Karpas-422 (cell line): ENCODE data around the gene AKNA. TPM values are rescaled to one million over a fixed set of nuclear protein-coding genes. Genes with fewer than 3 reads are reported as not detected.

Source experiments
- DNase-seq: peaks from one replicate; pipeline ENCODE4 v3.0.0-alpha.2; 2015
- H2AFZ ChIP-seq: fragments of 200-600 bp; sonication (generic); 2 replicates; pipeline ENCODE4 v1.6.1; 2014; ENCODE audit warnings: antibody characterized with exemption, low read length, mixed read lengths
- H3K27ac ChIP-seq: fragments of 200-600 bp; sonication (generic); 2 replicates; pipeline ENCODE4 v1.5.1; 2014; ENCODE audit warnings: mild to moderate bottlenecking, low read length, moderate library complexity
- H3K27me3 ChIP-seq: fragments of 200-600 bp; sonication (generic); 2 replicates; pipeline ENCODE4 v1.6.1; 2014; ENCODE audit warnings: low read length, mixed read lengths
- H3K36me3 ChIP-seq: fragments of 200-600 bp; sonication (generic); 2 replicates; pipeline ENCODE4 v1.6.1; 2014; ENCODE audit warnings: low read length, mixed read lengths; ENCODE audit not compliant: insufficient read depth
- H3K4me1 ChIP-seq: fragments of 200-600 bp; sonication (generic); 2 replicates; pipeline ENCODE4 v1.6.1; 2014; ENCODE audit warnings: mild to moderate bottlenecking, low read length, mixed read lengths
- H3K4me2 ChIP-seq: fragments of 200-600 bp; sonication (generic); 2 replicates; pipeline ENCODE4 v1.6.1; 2014; ENCODE audit warnings: low read length, low read depth, mild to moderate bottlenecking; ENCODE audit not compliant: poor library complexity, severe bottlenecking
- H3K4me3 ChIP-seq: fragments of 200-600 bp; sonication (generic); 2 replicates; pipeline ENCODE4 v1.5.1; 2014; ENCODE audit warnings: mild to moderate bottlenecking, antibody characterized with exemption, low read length, mixed read lengths
- H3K79me2 ChIP-seq: fragments of 200-600 bp; sonication (generic); 2 replicates; pipeline ENCODE4 v1.6.1; 2014; ENCODE audit warnings: mild to moderate bottlenecking, low read length, mixed read lengths
- H3K9ac ChIP-seq: fragments of 200-600 bp; sonication (generic); 2 replicates; pipeline ENCODE4 v1.6.0; 2014; ENCODE audit warnings: low read length
- H3K9me2 ChIP-seq: fragments of 200-600 bp; sonication (generic), shearing (Covaris generic); replicated peaks from 2 replicates; pipeline ENCODE4 v1.6.0; 2014; ENCODE audit warnings: mild to moderate bottlenecking, low read length, moderate library complexity; ENCODE audit not compliant: insufficient read depth
- H3K9me3 ChIP-seq: fragments of 300-700, 200-600 bp; sonication (generic); 2 replicates; pipeline ENCODE4 v1.6.1; 2014; ENCODE audit warnings: low read length, mixed read lengths
- H4K20me1 ChIP-seq: fragments of 200-600 bp; sonication (generic); 2 replicates; pipeline ENCODE4 v1.6.1; 2014; ENCODE audit warnings: mild to moderate bottlenecking, antibody characterized with exemption, low read length, low read depth; ENCODE audit not compliant: insufficient read depth
- total RNA-seq: library from RNA; depleted of rRNA; stranded (reverse); fragments of >200 nt; shearing (Covaris generic); gene quantifications from 2 replicates; pipeline ENCODE4 v1.2.3, GENCODE V29; 2014; ENCODE audit warnings: low replicate concordance

Gene AKNA
- total RNA-seq, 1 experiment from 2014 or later = 77.9 TPM

DNA sequence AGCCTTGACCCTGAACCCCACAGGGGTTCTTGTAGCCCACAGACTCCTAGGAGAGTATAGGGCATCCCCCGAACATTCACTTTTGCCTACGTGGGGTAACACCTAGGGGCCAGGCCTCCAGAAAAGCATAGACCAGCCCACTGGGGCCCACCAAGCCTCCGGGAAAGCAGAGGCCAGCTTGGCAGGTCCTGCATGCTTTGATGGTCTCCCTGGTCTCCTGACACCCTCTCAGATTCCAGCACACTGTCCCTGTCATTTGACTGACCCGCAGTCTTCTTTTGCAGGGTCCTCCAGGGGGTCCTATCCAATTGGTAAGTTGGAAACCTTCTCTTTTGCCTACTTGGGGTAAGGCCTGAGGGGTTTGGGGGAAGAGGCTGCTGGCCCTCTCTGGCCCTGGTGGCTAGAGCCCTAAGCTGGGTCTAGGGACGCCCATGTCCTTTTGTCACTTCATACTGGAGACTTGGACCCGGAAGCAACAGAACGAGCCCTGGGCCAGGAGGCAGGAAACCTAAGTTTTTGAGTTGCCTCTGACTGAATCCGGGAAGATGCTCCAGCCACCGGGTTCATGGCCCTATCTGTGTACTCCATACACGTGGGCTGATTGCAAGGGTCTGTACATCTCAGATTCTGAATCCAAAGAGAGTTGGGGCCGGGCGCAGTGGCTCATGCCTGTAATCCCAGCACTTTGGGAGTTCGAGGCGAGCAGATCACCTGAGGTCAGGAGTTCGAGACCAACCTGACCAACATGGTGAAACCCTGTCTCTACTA, 85.8 kb downstream of the AKNA start:
- Histone ChIP-seq H3K36me3 (no peaks in the 10 kb centered on the region), H4K20me1 (no peaks in the 10 kb centered on the region), H3K4me3 (no peak overlapping the region), H2AFZ (no peak overlapping the region), H3K27ac (no peak overlapping the region), H3K79me2 (no peaks in the 10 kb centered on the region), H3K9me2 (no peaks in the 10 kb centered on the region), H3K4me1 (no peaks in the 10 kb centered on the region), H3K9me3 (no peaks in the 10 kb centered on the region), H3K4me2 (no peak overlapping the region), H3K9ac (no peak overlapping the region), H3K27me3 (no peaks in the 10 kb centered on the region)
- no peak for DNase-seq

DNA sequence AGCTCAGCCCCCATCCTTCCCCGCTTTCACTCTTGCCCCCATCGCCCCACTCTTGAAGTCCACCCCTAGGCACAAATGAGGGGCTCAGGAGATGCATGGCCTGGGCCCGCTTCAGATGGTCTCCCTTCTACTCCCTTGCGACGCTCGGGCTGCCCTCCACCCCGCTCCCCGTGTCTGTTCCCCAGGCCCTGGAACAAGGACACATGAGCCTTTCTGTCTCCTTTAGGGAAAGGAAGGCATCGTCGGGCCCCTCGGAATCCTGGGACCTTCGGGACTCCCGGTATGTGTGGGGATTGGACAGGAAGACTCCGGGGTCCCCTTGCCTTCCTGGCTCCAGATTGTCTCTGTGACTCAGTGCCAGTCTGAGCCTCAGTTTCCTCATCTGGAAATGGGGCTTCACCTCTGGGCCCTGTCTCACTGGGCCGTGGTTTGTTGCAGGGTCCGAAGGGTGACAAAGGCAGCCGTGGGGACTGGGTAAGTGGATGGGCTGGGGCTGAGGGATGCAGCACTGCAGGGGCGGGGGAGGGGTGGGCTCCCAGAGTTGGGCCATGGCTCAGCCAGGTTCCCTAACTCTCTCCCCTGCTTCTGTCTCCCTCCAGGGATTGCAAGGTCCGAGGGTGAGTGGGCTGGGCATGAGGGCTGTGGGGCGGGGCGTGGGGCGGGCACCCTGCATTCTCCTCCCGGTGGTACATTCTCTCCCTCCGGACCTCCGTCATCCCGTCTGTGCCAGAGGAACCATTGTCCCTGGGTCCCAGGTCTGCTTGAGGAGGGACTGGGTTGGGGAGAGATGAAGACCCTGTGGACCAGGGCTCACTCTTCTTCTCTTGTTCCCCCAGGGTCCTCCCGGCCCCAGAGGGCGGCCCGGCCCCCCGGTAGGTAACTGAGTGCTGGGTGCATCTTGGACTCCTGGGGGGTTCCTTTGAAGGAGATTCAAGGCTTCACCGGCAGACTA, 86.7 kb downstream of the AKNA start:
- no peak overlapping the region for H3K4me3 ChIP-seq
- no peaks in the 10 kb centered on the region for H3K4me1 ChIP-seq
- H3K79me2 ChIP-seq = no peaks in the 10 kb centered on the region
- no peak overlapping the region for H2AFZ ChIP-seq
- H3K9me3 ChIP-seq = peaks cover 4% of the 10 kb centered on the region; the same call in 1 of the 2 replicates
- H3K9ac ChIP-seq = no peak overlapping the region
- H3K27ac ChIP-seq = no peak overlapping the region
- no peaks in the 10 kb centered on the region for H4K20me1 ChIP-seq
- no peaks in the 10 kb centered on the region for H3K36me3 ChIP-seq
- no peaks in the 10 kb centered on the region for H3K9me2 ChIP-seq
- no peak overlapping the region for H3K4me2 ChIP-seq
- no peaks in the 10 kb centered on the region for H3K27me3 ChIP-seq
- DNase-seq = no peak

- H3K27me3 ChIP-seq = no peaks in the 10 kb centered on the region
- no peak overlapping the region for H2AFZ ChIP-seq
- no peak for DNase-seq
- H3K9ac ChIP-seq = no peak overlapping the region
- peaks cover 4% of the 10 kb centered on the region; the same call in 1 of the 2 replicates for H3K9me3 ChIP-seq
- no peaks in the 10 kb centered on the region for H3K9me2 ChIP-seq
- H3K27ac ChIP-seq = no peak overlapping the region
- H3K4me3 ChIP-seq = no peak overlapping the region
- H3K4me2 ChIP-seq = no peak overlapping the region
- H3K4me1 ChIP-seq = no peaks in the 10 kb centered on the region
- H3K36me3 ChIP-seq = no peaks in the 10 kb centered on the region
- no peaks in the 10 kb centered on the region for H4K20me1 ChIP-seq
- no peaks in the 10 kb centered on the region for H3K79me2 ChIP-seq
Measured at GRCh38 chr9:114300153-114300845, 87.5 kb downstream of the AKNA start.

GRCh38 chr9:114299286-114300152, 88.3 kb downstream of the AKNA start:
- Histone ChIP-seq H3K4me2 (no peak overlapping the region), H3K9me3 (peaks cover 11% of the 10 kb centered on the region; the same call in 1 of the 2 replicates), H3K79me2 (no peaks in the 10 kb centered on the region), H3K27me3 (no peaks in the 10 kb centered on the region), H3K36me3 (no peaks in the 10 kb centered on the region), H3K4me1 (no peaks in the 10 kb centered on the region), H3K9me2 (no peaks in the 10 kb centered on the region), H3K4me3 (no peak overlapping the region), H3K9ac (no peak overlapping the region), H3K27ac (no peak overlapping the region), H4K20me1 (no peaks in the 10 kb centered on the region), H2AFZ (no peak overlapping the region)
- DNase-seq = no peak

GRCh38 chr9:114296338-114296737, 91.4 kb downstream of the AKNA start:
- no peak overlapping the region for H3K9ac ChIP-seq
- H3K36me3 ChIP-seq = no peaks in the 10 kb centered on the region
- H3K27me3 ChIP-seq = no peaks in the 10 kb centered on the region
- no peaks in the 10 kb centered on the region for H4K20me1 ChIP-seq
- no peak overlapping the region for H3K4me3 ChIP-seq
- no peak overlapping the region for H3K4me2 ChIP-seq
- no peaks in the 10 kb centered on the region for H3K9me2 ChIP-seq
- peaks cover 12% of the 10 kb centered on the region; the same call in 1 of the 2 replicates for H3K9me3 ChIP-seq
- no peaks in the 10 kb centered on the region for H3K79me2 ChIP-seq
- H3K27ac ChIP-seq = no peak overlapping the region
- H3K4me1 ChIP-seq = no peaks in the 10 kb centered on the region
- H2AFZ ChIP-seq = no peak overlapping the region
- no peak for DNase-seq

- Histone ChIP-seq H4K20me1 (no peaks in the 10 kb centered on the region), H3K4me1 (no peaks in the 10 kb centered on the region), H3K36me3 (no peaks in the 10 kb centered on the region), H2AFZ (no peak overlapping the region), H3K9me2 (no peaks in the 10 kb centered on the region), H3K4me2 (no peak overlapping the region), H3K4me3 (no peak overlapping the region), H3K27ac (no peak overlapping the region), H3K9me3 (peaks cover 12% of the 10 kb centered on the region; the same call in 1 of the 2 replicates), H3K9ac (no peak overlapping the region), H3K27me3 (no peaks in the 10 kb centered on the region), H3K79me2 (no peaks in the 10 kb centered on the region)
- DNase-seq = no peak
Measured at GRCh38 chr9:114294664-114295063, 93.1 kb downstream of the AKNA start.

DNA sequence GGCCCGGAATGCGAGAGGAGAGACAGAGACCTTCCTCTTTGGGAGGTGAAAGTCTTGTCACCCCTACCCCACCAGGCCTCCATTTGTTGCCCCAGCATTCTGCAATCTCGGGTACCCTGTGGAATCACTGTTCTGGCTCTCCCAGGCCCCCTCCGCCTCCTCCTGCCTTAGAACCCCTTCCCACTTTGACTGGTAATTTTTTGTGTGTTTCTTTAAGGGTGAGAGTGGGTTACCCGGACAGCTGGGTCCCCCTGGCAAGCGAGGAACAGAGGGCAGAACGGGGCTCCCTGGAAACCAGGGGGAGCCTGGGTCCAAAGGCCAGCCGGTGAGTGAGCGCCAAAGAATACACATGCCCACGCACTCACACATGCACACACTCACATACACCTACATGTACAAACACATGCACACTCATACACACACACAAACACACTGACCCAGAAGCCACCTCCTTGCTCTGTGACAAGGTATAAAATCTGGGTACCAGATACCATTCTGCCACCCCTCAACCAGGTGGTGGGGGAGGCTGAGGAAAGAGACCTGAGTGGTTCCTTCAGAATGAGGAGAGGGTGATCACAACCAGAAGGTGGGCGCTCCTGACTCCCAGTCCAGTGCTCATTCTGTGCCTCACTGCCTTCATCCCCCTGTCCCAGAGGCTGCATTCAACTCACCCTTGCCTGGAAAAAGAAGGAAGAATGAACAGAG, 95.7 kb downstream of the AKNA start:
- H3K4me3 ChIP-seq = no peak overlapping the region
- no peaks in the 10 kb centered on the region for H3K4me1 ChIP-seq
- DNase-seq = no peak
- H3K36me3 ChIP-seq = no peaks in the 10 kb centered on the region
- no peaks in the 10 kb centered on the region for H3K27me3 ChIP-seq
- H3K79me2 ChIP-seq = no peaks in the 10 kb centered on the region
- peaks cover 12% of the 10 kb centered on the region; the same call in 1 of the 2 replicates for H3K9me3 ChIP-seq
- no peaks in the 10 kb centered on the region for H4K20me1 ChIP-seq
- H2AFZ ChIP-seq = no peak overlapping the region
- no peak overlapping the region for H3K4me2 ChIP-seq
- no peaks in the 10 kb centered on the region for H3K9me2 ChIP-seq
- no peak overlapping the region for H3K9ac ChIP-seq
- no peak overlapping the region for H3K27ac ChIP-seq
